IMR-90 (cell line): ENCODE results near the gene XYLB.

Experiments used
- ELK1 ChIP-seq: fragments of 150-350 bp; IDR thresholded peaks from 2 replicates; pipeline ENCODE4 v1.6.1; 2016; ENCODE audit warnings: low read depth, mild to moderate bottlenecking, low read length, moderate library complexity, borderline replicate concordance
- POLR2A ChIP-seq: IDR thresholded peaks from 2 replicates; pipeline ENCODE4 v1.6.1; 2012; ENCODE audit warnings: mild to moderate bottlenecking, low read depth, low read length
- RCOR1 ChIP-seq: IDR thresholded peaks from 2 replicates; pipeline ENCODE4 v1.6.1; 2012; ENCODE audit warnings: mild to moderate bottlenecking, low read length, improper control_type of control experiment; ENCODE audit not compliant: insufficient replicate concordance
- RFX5 ChIP-seq: IDR thresholded peaks from 2 replicates; pipeline ENCODE4 v1.8.0; 2012; ENCODE audit warnings: low read depth, mild to moderate bottlenecking, low read length, moderate library complexity
- USF2 ChIP-seq: fragments of 150-350 bp; IDR thresholded peaks from 2 replicates; pipeline ENCODE4 v1.6.1; 2017; ENCODE audit warnings: mild to moderate bottlenecking, antibody characterized with exemption, low read length, low read depth
- TF ChIP-seq, protein P1 (sequence below): conservative IDR thresholded peaks from 2 replicates; pipeline ENCODE4 v1.5.1; 2012; ENCODE audit warnings: mild to moderate bottlenecking, low read depth, low read length, improper control_type of control experiment

- no peak for TF ChIP-seq POLR2A
- TF ChIP-seq, protein P1, sequence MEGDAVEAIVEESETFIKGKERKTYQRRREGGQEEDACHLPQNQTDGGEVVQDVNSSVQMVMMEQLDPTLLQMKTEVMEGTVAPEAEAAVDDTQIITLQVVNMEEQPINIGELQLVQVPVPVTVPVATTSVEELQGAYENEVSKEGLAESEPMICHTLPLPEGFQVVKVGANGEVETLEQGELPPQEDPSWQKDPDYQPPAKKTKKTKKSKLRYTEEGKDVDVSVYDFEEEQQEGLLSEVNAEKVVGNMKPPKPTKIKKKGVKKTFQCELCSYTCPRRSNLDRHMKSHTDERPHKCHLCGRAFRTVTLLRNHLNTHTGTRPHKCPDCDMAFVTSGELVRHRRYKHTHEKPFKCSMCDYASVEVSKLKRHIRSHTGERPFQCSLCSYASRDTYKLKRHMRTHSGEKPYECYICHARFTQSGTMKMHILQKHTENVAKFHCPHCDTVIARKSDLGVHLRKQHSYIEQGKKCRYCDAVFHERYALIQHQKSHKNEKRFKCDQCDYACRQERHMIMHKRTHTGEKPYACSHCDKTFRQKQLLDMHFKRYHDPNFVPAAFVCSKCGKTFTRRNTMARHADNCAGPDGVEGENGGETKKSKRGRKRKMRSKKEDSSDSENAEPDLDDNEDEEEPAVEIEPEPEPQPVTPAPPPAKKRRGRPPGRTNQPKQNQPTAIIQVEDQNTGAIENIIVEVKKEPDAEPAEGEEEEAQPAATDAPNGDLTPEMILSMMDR: no peak
- TF ChIP-seq RCOR1: no peak
- no peak for TF ChIP-seq USF2
- TF ChIP-seq ELK1: no peak
- no peak for TF ChIP-seq RFX5
Observed at GRCh38 chr3:38376098-38376816, 29.7 kb downstream of the XYLB start.
